RPMI7951 (cell line): ENCODE results near the gene LRP1B. TPM values are rescaled to one million over a fixed set of nuclear protein-coding genes. Genes with fewer than 3 reads are reported as not detected.

ENCODE experiments used
- DNase-seq: peaks from one replicate; pipeline ENCODE4 v3.0.0-alpha.2; 2012; ENCODE audit warnings: low read depth
- total RNA-seq: library from RNA; depleted of rRNA; stranded (reverse); fragments of >200 nt; shearing (Covaris generic); gene quantifications from 2 replicates; pipeline ENCODE4 v1.2.3, GENCODE V29; 2014

LRP1B gene
- total RNA-seq, 1 experiment from 2014 or later = not detected

DNA sequence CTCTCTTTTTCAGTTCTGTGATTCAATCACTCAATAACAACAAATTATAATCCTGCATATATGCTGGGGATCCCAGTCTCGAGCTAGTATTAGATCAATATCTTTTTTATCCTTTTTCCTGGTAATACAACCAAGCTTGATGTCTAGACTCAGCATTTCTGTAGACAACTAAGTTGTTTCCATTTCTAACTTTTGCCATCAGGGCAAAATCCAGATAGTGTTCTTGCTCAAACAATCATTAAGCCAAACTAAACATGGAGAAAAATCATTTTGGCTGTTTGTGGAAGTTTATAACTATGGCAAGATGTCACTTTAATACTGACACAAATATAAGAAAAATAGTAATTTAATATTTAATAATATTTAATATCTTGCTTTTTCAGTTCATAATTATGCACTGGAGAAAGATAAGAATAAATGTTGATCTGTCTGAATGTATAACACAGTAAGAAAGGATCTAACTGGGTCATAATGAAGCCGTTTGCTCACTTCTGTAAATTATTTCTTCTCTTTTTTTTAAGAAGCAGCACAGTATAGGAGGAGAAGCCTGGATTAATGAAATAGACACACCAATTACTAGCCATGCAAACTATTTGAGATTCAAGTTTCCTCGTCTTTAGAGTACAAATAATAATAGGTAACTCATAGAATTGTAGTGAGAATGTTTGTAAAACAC is 979.1 kb downstream of the LRP1B start:
- DNase-seq = no peak

GRCh38 chr2:141142025-141142424 is 988.8 kb downstream of the LRP1B start:
- no peak for DNase-seq

DNA sequence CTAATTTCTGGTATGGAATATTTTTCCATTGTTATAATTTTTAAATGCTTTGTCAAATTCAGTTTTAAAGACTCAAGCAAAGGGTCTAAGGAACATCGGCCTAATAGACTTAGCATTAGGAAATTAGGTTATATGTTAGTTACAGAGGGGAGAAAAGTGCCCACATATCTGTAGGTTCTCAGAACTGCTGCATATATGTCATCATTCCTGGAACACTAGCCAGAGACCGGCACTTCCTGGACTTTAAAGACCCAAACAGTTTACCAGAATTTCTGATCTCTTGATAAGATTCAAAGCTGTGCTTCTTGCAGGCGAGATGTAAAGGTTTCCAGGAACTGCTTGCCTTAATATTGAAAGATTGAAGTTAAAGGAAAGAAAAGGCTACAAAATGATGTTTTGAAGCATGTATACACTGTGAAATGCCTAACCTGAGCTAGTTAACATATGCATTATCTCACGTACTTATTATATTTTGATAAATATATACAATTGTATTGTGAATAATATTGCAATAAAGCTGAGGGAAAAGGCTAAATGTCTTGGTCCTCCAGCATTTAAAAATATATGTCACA is 993.6 kb downstream of the LRP1B start:
- no peak for DNase-seq

- DNase-seq = no peak
Measured at GRCh38 chr2:141133883-141134282, 996.9 kb downstream of the LRP1B start.

- DNase-seq = no peak
Measured at GRCh38 chr2:141125432-141125831, 1005.4 kb downstream of the LRP1B start.

- no peak for DNase-seq
Measured at GRCh38 chr2:141118836-141119235, 1012.0 kb downstream of the LRP1B start.

DNA sequence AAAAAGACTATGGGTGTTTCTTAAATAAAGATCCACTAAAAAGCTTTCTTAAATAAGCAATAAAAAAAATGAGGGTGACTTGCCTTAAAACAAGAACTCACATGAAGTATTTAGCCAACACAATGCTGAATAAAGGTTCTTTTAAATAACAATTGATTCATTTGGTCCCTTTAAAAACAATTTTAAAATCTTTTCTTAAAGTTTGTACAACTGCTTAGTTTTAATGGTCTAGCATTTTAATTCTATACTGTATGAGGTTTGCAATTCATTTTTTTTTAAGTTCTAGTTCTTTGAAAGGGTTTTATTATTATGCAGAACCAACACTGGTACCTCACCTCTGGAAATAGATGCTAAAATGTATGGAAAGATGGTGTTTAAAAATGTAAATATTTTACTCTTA is 1017.5 kb downstream of the LRP1B start:
- DNase-seq = no peak

DNA sequence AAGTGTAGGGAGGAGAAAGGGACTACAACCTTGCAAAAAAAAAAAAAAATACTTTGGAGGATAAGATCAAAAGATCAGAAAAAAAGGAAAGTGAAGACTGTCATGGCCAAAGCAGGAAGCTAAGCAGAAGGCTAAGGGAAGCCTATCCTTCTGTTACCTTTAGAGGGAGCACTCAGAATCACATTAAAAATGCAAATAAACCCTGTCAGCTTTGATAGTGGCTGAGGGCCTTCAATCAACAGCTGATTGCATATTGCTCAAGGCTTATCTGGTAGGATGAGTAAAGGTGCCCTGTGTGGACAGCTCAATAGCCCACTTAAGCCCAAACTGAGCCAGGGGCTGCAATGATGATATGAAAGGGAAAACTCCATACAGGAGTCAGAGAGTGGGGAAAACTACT is 1021.2 kb downstream of the LRP1B start:
- DNase-seq = no peak

GRCh38 chr2:141105763-141106162 is 1025.1 kb downstream of the LRP1B start:
- no peak for DNase-seq

- no peak for DNase-seq
Measured at GRCh38 chr2:141103216-141103615, 1027.6 kb downstream of the LRP1B start.

DNA sequence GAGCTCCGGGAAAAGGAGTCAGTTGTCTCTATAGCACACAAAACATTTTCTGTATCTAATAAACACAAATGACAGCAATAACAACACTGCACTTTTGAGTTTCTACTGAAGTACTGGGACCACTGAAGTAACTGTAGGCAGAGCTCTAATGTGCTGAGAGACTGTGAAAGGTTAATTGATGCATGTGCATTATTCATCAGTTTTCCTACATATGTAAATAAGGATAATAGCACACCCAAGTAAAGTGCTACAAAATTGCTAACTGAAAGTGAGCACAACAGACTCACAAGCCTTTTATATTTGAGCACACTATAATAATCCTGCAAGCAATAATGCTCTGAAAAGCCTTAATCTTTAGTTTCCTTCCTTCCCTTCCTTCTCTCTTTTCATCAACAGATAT is 1051.6 kb downstream of the LRP1B start:
- DNase-seq = no peak

GRCh38 chr2:141075753-141076152 is 1055.1 kb downstream of the LRP1B start:
- no peak for DNase-seq

GRCh38 chr2:141068053-141068682 is 1062.6 kb downstream of the LRP1B start:
- DNase-seq = no peak

GRCh38 chr2:141065042-141065441 is 1065.8 kb downstream of the LRP1B start:
- no peak for DNase-seq

DNA sequence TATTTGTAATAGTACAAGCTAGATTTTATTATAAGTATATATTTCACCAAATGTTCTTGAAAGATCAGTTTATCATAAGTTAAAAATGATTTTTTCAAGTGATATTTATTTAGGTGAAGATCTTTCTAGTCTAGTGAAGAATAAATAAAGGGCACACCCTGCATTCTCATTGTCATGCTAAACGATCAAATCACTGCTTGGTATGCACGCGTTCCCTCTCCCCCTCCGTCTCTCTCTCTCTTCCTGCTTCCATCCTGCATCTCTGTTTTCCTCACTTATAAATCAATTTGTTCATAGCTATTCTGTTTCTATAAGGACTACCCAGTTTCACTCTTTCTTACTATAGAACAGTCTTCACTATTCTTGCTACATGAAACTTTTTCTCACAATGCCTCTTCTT is 1067.4 kb downstream of the LRP1B start:
- DNase-seq = no peak

- no peak for DNase-seq
Measured at GRCh38 chr2:141062443-141062842, 1068.4 kb downstream of the LRP1B start.

DNA sequence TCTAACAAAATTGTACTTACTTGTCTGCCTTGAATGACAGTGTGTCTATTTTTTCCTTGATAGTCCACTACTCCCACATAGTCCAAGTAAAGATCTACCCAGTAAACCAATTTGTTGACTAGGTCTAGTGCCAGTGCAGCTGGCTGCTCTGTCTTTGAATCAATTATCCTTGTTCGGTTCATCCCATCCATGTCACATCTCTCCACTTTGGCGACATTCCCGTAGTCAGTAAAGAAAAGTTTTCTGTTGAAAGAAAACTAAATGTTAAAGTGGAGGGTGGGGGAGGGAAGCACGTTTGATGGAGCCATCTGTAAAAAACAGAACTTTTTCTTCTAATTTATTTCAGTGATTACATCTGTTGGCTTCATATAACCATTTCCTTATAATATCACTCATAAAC is 1068.8 kb downstream of the LRP1B start:
- no peak for DNase-seq

- no peak for DNase-seq
Measured at GRCh38 chr2:141058556-141058955, 1072.3 kb downstream of the LRP1B start.

DNA sequence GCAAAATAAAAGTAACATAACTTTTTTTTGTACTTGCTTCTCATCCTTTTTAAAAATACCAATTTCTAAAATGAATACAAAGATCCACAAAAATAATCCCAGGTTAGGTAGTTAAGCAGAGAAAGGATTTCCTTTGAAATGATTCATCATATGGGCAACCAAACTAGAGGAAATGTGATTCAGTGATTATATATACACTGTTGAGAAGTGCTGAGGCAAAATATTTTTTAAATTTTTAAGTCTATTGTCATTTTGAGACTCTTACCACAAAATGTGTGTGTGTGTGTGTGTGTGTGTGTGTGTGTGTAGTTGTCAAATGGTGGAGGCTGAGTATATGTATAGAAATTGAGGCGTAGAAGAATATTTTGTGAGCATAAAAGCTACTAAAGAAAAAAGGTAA is 1075.3 kb downstream of the LRP1B start:
- no peak for DNase-seq

GRCh38 chr2:141048951-141049350 is 1081.9 kb downstream of the LRP1B start:
- no peak for DNase-seq

GRCh38 chr2:141041281-141041680 is 1089.5 kb downstream of the LRP1B start:
- no peak for DNase-seq

DNA sequence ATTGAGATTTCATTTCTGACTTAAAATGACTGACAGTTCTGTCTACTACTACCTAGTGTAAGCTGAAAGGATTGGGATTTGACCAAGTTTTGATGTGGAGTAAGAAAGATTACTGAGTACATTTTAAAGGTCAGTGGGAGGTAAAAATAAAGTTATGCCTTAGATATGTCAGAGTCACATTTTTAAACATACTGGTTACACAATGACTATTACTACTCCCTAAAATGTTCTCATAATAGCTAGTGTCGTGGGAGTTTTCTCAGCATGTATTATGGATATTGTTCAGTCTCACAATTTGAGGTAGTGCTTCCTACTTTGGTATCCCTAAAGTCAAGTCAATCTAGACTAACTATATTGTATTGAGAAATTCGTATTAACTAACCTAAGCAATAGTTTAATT is 1092.5 kb downstream of the LRP1B start:
- no peak for DNase-seq

- DNase-seq = no peak
Measured at GRCh38 chr2:141037361-141037760, 1093.5 kb downstream of the LRP1B start.
